ENCODE data around the gene ADCY3. TPM values are rescaled to one million over a fixed set of nuclear protein-coding genes. Genes with fewer than 3 reads are reported as not detected.

The ADCY3 gene
- total RNA-seq, 1 experiment from 2014 or later, result 39.5 TPM

GRCh38 chr2:24855022-24855622 lies 64.9 kb downstream of the ADCY3 start:
- H4K20me1 ChIP-seq (ENCODE audit: control insufficient read depth, insufficient read depth, insufficient read length), result no peaks in the 10 kb centered on the region
- H3K23me2 ChIP-seq (ENCODE audit: insufficient read length, low read depth, low read length, poor library complexity, severe bottlenecking), result no peaks in the 10 kb centered on the region
- no peak overlapping the region for H3K14ac ChIP-seq (ENCODE audit: insufficient read depth, low read length)
- no peaks in the 10 kb centered on the region for H3K9me3 ChIP-seq (ENCODE audit: control insufficient read depth, low read depth, low read length)
- H3K4me1 Mint-ChIP-seq, result no peaks in the 10 kb centered on the region
- no peak overlapping the region for H3K18ac ChIP-seq (ENCODE audit: insufficient read length, low read depth, low read length)
- no peak overlapping the region for H3K23ac ChIP-seq (ENCODE audit: insufficient read length, low read depth, low read length)
- no CpG with 5 or more reads among the region's 8 CpGs for WGBS (ENCODE audit: extremely low coverage, insufficient read length, low lambda C conversion rate)
- H4K91ac ChIP-seq (ENCODE audit: insufficient read length, low read depth, low read length), result no peak overlapping the region
- no peak for DNase-seq
- peaks cover 0 to under 1% of the 10 kb centered on the region in 2 experiments; a peak in 3 of 5 replicates for H3K9me3 Mint-ChIP-seq
- no peak overlapping the region for H2BK12ac ChIP-seq (ENCODE audit: insufficient read length, low read depth, low read length)
- H3K79me1 ChIP-seq (ENCODE audit: insufficient read depth, low read depth, low read length, poor library complexity, severe bottlenecking), result no peaks in the 10 kb centered on the region
- H3K4ac ChIP-seq (ENCODE audit: low read depth, low read length), result no peak overlapping the region
- no peak overlapping the region for H2BK120ac ChIP-seq (ENCODE audit: low read depth, low read length, poor library complexity, severe bottlenecking)
- no peak overlapping the region for H3K4me2 ChIP-seq (ENCODE audit: insufficient read depth, insufficient read length, low read length)
- H3K79me2 ChIP-seq (ENCODE audit: insufficient read depth, low read length), result no peaks in the 10 kb centered on the region
- no peak overlapping the region for H2AK5ac ChIP-seq (ENCODE audit: insufficient read length, low read length)
- TF ChIP-seq, protein P1, sequence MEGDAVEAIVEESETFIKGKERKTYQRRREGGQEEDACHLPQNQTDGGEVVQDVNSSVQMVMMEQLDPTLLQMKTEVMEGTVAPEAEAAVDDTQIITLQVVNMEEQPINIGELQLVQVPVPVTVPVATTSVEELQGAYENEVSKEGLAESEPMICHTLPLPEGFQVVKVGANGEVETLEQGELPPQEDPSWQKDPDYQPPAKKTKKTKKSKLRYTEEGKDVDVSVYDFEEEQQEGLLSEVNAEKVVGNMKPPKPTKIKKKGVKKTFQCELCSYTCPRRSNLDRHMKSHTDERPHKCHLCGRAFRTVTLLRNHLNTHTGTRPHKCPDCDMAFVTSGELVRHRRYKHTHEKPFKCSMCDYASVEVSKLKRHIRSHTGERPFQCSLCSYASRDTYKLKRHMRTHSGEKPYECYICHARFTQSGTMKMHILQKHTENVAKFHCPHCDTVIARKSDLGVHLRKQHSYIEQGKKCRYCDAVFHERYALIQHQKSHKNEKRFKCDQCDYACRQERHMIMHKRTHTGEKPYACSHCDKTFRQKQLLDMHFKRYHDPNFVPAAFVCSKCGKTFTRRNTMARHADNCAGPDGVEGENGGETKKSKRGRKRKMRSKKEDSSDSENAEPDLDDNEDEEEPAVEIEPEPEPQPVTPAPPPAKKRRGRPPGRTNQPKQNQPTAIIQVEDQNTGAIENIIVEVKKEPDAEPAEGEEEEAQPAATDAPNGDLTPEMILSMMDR (conservative IDR thresholded peaks at IDR 0.05), result no peak
- H2BK5ac ChIP-seq (ENCODE audit: insufficient read length, low read length), result no peak overlapping the region
- no peak overlapping the region for H3K56ac ChIP-seq (ENCODE audit: insufficient read length, low read depth, low read length)
- H3K27me3 ChIP-seq (ENCODE audit: insufficient read depth, low read length), result no peaks in the 10 kb centered on the region
- no peak overlapping the region for H2BK15ac ChIP-seq (ENCODE audit: low read depth, low read length)
- no peaks in the 10 kb centered on the region for H3K27me3 Mint-ChIP-seq (ENCODE audit: low read depth)
- H2BK20ac ChIP-seq (ENCODE audit: low read depth, low read length, poor library complexity, severe bottlenecking), result no peak overlapping the region
- H3K9ac ChIP-seq (ENCODE audit: extremely low read depth, insufficient read length, low read length), result no peak overlapping the region
- peak overlapping the region in 2 of 3 experiments; percentile 26 to 51; a peak in 2 of 7 replicates for H3K27ac Mint-ChIP-seq
- no peak overlapping the region for H3K27ac ChIP-seq (ENCODE audit: insufficient read length, low read depth, low read length)
- no peak overlapping the region for H2AFZ ChIP-seq (ENCODE audit: low read length)
- no peak overlapping the region for H3K4me3 Mint-ChIP-seq
- no peak overlapping the region for H4K8ac ChIP-seq (replicated peaks; ENCODE audit: insufficient read length, low read depth, low read length)
- no peak overlapping the region for H3T11ph ChIP-seq (ENCODE audit: low read length)
- H3K36me3 Mint-ChIP-seq (ENCODE audit: insufficient read depth in 1 of 3, low read depth in 3 of 3), result peaks cover under 1 to 8% (median 6%) of the 10 kb centered on the region in 3 experiments; a peak in 5 of 7 replicates
- no peaks in the 10 kb centered on the region for H3K4me1 ChIP-seq (ENCODE audit: insufficient read depth, low read length)
- H4K5ac ChIP-seq (ENCODE audit: insufficient read length, low read depth, low read length), result no peak overlapping the region

All from H9 (cell line).